ENCODE results near the gene KIAA1549. TPM values are rescaled to one million over a fixed set of nuclear protein-coding genes. Genes with fewer than 3 reads are reported as not detected.
A peak's percentile ranks its signal among the peaks of the same experiment; 100 is the strongest.

The KIAA1549 gene
- polyA plus RNA-seq, 2 of the 4 experiments (the other 2 are of a cell fraction): 4.1 to 4.7 TPM

- POLR2A ChIA-PET: no interaction called here
- Histone ChIP-seq H3K4me2 (no peak overlapping the region), H3K4me3 (no peak overlapping the region), H3K4me1 (peaks cover 4% of the 10 kb centered on the region; the same call in 1 of the 3 replicates), H3K27ac (no peak overlapping the region), H3K9me3 (no peaks in the 10 kb centered on the region)
- ATAC-seq (no peak), FAIRE-seq (no peak), DNase-seq (ENCODE audit: low read depth in 1 of 2, low spot score in 1 of 2) (no peak)
- no peak for TF ChIP-seq RFX5 (IDR thresholded peaks at IDR 0.05)
- TF ChIP-seq NFE2L2 (conservative IDR thresholded peaks at IDR 0.05; ENCODE audit: low read length): no peak
- no peak for TF ChIP-seq KDM5A (IDR thresholded peaks at IDR 0.05)
- TF ChIP-seq ZSCAN20 (CRISPR knock-in tag; IDR thresholded peaks at IDR 0.05): no peak
- 91% methylated on average over 5 of the region's 5 CpGs for WGBS (ENCODE audit: missing lambda C conversion rate)
- CTCF ChIA-PET: interaction anchor here (1.8 kb wide), 1 partner anchor 15 kb away, joined by 4 read pairs; no protein-coding TSS in a partner anchor
These were observed 128.7 kb downstream of the KIAA1549 start for GRCh38 chr7:138852469-138852868.

- no peak for TF ChIP-seq FOSL2 (IDR thresholded peaks at IDR 0.05)
- TF ChIP-seq FOSL2 (CRISPR knock-in tag; IDR thresholded peaks at IDR 0.05): no peak
- no peak for TF ChIP-seq MAX (IDR thresholded peaks at IDR 0.05)
- TF ChIP-seq HOXA7 (CRISPR knock-in tag; IDR thresholded peaks at IDR 0.05): no peak
- no peak for TF ChIP-seq HMGXB4 (CRISPR knock-in tag; IDR thresholded peaks at IDR 0.05; ENCODE audit: borderline replicate concordance)
- no peak for TF ChIP-seq NPAS2 (CRISPR knock-in tag; IDR thresholded peaks at IDR 0.05; ENCODE audit: borderline replicate concordance)
- peak; percentile 46; the same call in 1 of the 2 replicates for TF ChIP-seq CHD4 (IDR thresholded peaks at IDR 0.05; ENCODE audit: borderline replicate concordance)
- H3K4me2 ChIP-seq: no peak overlapping the region
- ChIA-PET POLR2A (no interaction called here), CTCF (no interaction called here)
- no peak overlapping the region for H3K4me3 ChIP-seq
- DNase-seq (ENCODE audit: low read depth in 1 of 2, low spot score in 1 of 2) (no peak), FAIRE-seq (no peak), ATAC-seq (no peak)
- peaks cover 4% of the 10 kb centered on the region; the same call in 1 of the 3 replicates for H3K4me1 ChIP-seq
- no peak overlapping the region for H3K27ac ChIP-seq
- H3K9me3 ChIP-seq: no peaks in the 10 kb centered on the region
- 94% methylated on average over 5 of the region's 5 CpGs for WGBS (ENCODE audit: missing lambda C conversion rate)
These were observed 131.5 kb downstream of the KIAA1549 start for GRCh38 chr7:138849701-138850100.

GRCh38 chr7:138848056-138848980, 132.9 kb downstream of the KIAA1549 start:
- Histone ChIP-seq H3K9me3 (no peaks in the 10 kb centered on the region), H3K4me3 (no peak overlapping the region), H3K27ac (no peak overlapping the region), H3K4me1 (peaks cover 4% of the 10 kb centered on the region; the same call in 1 of the 3 replicates), H3K4me2 (no peak overlapping the region)
- ChIA-PET POLR2A (no interaction called here), CTCF (no interaction called here)
- TF ChIP-seq TP53 (CRISPR knock-in tag; IDR thresholded peaks at IDR 0.05) (no peak), CBX8 (IDR thresholded peaks at IDR 0.05) (no peak), EHMT2 (IDR thresholded peaks at IDR 0.05; ENCODE audit: low read depth) (no peak), HEYL (CRISPR knock-in tag; IDR thresholded peaks at IDR 0.05) (no peak), FOXS1 (CRISPR knock-in tag; IDR thresholded peaks at IDR 0.05) (no peak), NFE2L2 (conservative IDR thresholded peaks at IDR 0.05; ENCODE audit: low read length) (no peak)
- FAIRE-seq (peak; percentile 13), ATAC-seq (no peak), DNase-seq (ENCODE audit: low read depth in 1 of 2, low spot score in 1 of 2) (no peak)
- 76% methylated on average over 3 of the region's 3 CpGs for WGBS (ENCODE audit: missing lambda C conversion rate)

- ChIA-PET CTCF (interaction anchor here (0.8 to 1.3 kb wide), 2 partner anchors 13 to 20 kb away, joined by 3 read pairs; no protein-coding TSS in a partner anchor), POLR2A (no interaction called here)
- DNase-seq (ENCODE audit: low read depth in 1 of 2, low spot score in 1 of 2): no peak
- 41% methylated on average over 2 of the region's 2 CpGs for WGBS (ENCODE audit: missing lambda C conversion rate)
- no peak overlapping the region for H3K27ac ChIP-seq
- TF ChIP-seq NFE2L2 (conservative IDR thresholded peaks at IDR 0.05; ENCODE audit: low read length) (no peak), ZSCAN20 (CRISPR knock-in tag; IDR thresholded peaks at IDR 0.05) (no peak), NPAS2 (CRISPR knock-in tag; IDR thresholded peaks at IDR 0.05; ENCODE audit: borderline replicate concordance) (no peak), CHD4 (IDR thresholded peaks at IDR 0.05; ENCODE audit: borderline replicate concordance) (no peak), ESRRA (IDR thresholded peaks at IDR 0.05; ENCODE audit: borderline replicate concordance, low read length) (no peak), BCL3 (IDR thresholded peaks at IDR 0.05) (no peak), PHF8 (IDR thresholded peaks at IDR 0.05; ENCODE audit: borderline replicate concordance, low read depth) (no peak), EP300 (IDR thresholded peaks at IDR 0.05) (no peak), RNF2 (IDR thresholded peaks at IDR 0.05; ENCODE audit: borderline replicate concordance, low read depth) (no peak), JUN (IDR thresholded peaks at IDR 0.05) (no peak), FOSB (CRISPR knock-in tag; IDR thresholded peaks at IDR 0.05) (no peak), TP53 (CRISPR knock-in tag; IDR thresholded peaks at IDR 0.05) (no peak), ELK1 (IDR thresholded peaks at IDR 0.05; ENCODE audit: low read depth, low read length) (no peak), ZFP36 (IDR thresholded peaks at IDR 0.05; ENCODE audit: borderline replicate concordance, partially characterized antibody) (no peak)
- H3K4me1 ChIP-seq: peaks cover 14% of the 10 kb centered on the region; the same call in 2 of the 3 replicates
- ATAC-seq: no peak
- no peak for FAIRE-seq
- H3K4me3 ChIP-seq: no peak overlapping the region
- H3K9me3 ChIP-seq: no peaks in the 10 kb centered on the region
- H3K4me2 ChIP-seq: no peak overlapping the region
These were observed 135.5 kb downstream of the KIAA1549 start for GRCh38 chr7:138845711-138846110.
